ENCODE results near the gene TMEM9.
"Not testable (repeated sequence)": the region's sequence is repeated elsewhere in the genome, so short reads cannot be mapped to it uniquely, and the experiment has no call there.

The TMEM9 gene

GRCh38 chr1:201172999-201173610 lies 18.8 kb upstream of the TMEM9 start:
- peak; percentile 49 for DNase-seq (ENCODE audit: low read depth)

DNA sequence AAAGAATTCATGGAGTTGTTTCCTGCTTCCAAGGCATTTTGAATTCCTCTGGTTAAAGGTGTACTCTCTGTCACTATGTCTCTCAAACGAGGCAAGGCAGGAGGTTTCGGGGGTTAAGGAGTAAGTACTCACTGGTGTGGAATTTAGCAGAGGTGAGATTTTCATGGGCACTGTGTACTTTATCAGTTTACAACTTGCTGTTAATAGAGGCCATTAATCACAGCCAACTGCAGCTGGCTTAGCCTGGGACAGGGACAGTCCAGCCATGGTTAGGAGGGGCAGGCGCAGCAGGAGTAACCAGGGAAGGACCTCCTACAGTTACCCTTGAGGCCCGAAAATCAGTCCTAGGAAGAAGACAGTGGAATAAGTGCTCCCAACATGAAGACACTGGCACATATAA lies 18.1 kb upstream of the TMEM9 start:
- no peak for DNase-seq (ENCODE audit: low read depth)

GRCh38 chr1:201171063-201172036 lies 17.1 kb upstream of the TMEM9 start:
- no peak for DNase-seq (ENCODE audit: low read depth)

GRCh38 chr1:201170533-201171062 lies 16.3 kb upstream of the TMEM9 start:
- peak; percentile 80 for DNase-seq (ENCODE audit: low read depth)

DNA sequence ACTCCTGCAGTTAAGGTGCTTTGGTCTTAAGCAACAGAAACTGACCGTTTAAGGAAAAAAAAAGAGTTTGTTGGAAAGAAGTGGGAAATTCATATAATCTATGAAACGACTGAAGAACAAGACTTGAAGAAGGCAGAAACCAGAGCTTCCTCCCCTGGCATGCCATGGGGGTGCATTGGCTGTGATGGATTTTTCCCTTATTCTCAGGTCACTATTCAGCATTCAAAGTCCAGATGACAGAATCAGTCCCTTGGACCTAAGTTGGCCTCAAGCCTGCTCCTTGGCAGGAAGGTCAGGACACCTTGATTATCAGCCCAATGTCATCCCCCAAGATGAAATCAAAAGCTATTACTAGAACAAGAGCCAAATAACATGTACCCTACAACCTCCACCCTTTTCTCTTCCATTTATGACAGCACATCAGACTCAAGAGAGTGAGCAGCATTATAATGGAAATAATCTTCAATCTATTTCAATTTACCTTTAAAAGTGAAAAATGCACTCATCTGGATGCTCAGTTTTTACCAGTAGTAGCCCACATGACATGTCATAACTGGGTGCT lies 15.8 kb upstream of the TMEM9 start:
- DNase-seq (ENCODE audit: low read depth) = no peak

DNA sequence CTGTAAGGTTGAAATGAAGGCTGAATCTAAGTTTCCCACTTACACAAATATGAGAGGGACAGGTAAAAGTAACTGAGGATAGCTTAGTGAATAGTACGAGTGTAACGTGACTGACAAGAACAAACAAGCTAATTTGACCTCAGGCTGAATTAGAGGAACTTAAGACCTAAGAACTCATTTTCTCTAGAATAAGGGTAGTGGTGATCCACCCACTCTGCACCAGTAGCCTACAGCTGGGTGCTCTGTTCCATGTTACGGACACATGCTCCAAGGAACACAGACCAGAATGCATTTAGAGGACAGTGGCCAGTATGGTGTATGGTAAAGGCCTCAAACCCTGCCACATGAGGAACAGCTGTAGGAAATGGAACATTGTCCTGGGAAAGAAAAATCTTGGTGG lies 14.9 kb upstream of the TMEM9 start:
- DNase-seq (ENCODE audit: low read depth) = no peak

- no peak for DNase-seq (ENCODE audit: low read depth)
Observed at GRCh38 chr1:201167041-201167991, 13.0 kb upstream of the TMEM9 start.

DNA sequence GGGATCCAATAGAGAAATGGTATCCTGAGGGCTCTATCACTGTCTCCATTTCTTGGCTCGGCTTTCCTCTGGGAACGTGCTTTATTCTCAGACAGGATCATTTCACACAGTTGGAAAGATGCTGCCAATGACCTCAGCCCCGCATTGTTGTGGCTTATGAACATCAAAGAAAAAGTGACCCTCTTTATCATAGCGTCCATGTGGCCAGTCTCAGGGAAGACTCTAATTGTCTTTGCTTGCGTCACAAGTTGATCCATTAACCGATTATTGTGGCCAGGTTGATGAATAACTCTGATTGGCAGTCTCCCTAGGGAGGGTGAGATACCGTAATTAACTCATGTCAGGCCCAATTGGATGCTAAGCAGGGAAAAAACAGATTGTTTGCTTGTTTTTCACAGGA lies 10.4 kb upstream of the TMEM9 start:
- no peak for DNase-seq (ENCODE audit: low read depth)

GRCh38 chr1:201163707-201164106 lies 9.4 kb upstream of the TMEM9 start:
- no peak for DNase-seq (ENCODE audit: low read depth)

- DNase-seq (ENCODE audit: low read depth) = not testable (repeated sequence)
Observed at GRCh38 chr1:201163036-201163435, 8.8 kb upstream of the TMEM9 start.

- DNase-seq (ENCODE audit: low read depth) = no peak
Observed at GRCh38 chr1:201157949-201158348, 3.7 kb upstream of the TMEM9 start.

DNA sequence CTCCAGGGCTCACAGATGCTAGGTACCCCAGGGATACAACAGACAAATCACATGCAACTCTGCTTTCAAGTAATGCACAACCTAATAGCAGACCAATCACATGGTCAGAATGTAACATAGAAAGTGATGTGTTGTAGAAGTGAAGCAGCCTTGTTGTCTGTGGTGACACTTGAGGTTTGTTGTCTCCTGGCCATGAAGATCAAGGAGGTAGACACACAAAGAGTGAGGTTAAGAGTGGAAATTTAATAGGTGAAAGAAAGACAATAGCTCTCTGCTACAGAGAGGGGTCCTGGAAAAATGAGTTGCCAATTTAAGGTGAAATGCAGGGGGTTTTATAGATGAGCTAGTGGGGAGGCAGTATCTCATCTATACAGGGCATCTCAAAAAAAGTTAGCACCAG lies 2.5 kb upstream of the TMEM9 start:
- no peak for DNase-seq (ENCODE audit: low read depth)

- DNase-seq (ENCODE audit: low read depth) = no peak
Observed at GRCh38 chr1:201156346-201156745, 2.1 kb upstream of the TMEM9 start.

DNA sequence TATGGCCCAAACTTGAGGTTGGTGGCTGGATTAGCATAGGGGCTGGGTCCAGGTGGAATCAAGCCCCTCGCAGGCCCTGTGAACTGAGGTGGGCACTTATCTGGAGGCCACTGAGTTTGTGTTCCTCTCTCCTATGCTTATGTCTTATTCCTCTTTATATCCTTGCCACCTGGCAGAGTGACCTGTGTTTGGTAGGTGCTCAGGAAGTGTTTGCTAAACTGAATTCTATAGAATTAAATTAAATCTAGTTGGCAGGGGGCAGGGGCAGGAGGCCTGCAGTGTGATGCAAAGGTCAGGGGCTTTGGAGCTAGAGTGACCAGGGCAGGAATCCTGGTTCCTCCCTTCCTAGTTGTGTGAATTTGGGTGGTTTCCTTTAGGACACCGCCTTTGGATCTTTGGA lies 1.1 kb upstream of the TMEM9 start:
- DNase-seq (ENCODE audit: low read depth) = no peak

DNA sequence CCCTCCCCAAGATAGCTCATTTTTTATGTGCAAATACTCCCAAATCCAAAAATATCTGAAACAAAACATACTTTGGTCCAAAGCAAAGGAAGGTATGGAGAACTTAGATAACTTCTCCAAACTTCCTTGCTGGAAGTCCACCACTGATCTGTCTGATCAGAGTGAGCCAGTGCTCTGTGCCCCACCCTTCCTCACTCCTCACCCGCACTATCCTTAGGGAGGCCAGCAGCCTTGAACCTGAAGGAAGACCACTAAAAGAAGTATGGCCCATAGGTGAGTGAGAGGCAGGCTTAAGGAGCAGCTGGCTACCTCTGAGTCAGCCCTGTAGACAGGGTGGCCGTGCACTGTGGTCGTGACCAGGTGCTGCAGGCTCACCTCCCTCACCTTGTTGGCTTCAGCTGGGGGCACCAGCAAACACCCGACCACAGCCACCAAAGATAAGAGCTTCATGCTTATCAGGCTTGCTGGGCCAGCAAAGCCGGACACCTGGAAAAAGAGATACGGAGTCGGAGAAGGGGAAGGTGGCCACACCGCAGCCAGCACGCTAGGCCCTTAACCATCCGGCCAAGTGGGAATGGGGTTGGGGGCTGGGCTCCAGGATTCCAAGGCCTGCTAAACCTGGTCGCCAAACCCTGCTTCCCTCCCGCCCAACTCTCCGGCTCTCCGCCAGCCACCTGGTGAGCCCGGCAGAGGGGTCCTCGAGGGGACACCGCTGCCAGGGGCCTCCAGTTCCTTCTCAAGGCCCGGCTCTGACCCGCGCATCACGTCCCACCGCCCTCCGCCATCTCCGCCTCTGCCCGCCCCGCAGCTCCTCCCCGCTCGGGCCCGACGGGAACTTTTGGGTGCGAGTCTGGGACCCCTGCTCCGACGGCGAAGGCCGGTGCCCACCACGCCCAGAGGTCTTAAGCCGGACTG lies 543 bp downstream of the TMEM9 start:
- DNase-seq (ENCODE audit: low read depth) = no peak

- DNase-seq (ENCODE audit: low read depth) = no peak
Observed at GRCh38 chr1:201149400-201149799, 4.9 kb downstream of the TMEM9 start.

DNA sequence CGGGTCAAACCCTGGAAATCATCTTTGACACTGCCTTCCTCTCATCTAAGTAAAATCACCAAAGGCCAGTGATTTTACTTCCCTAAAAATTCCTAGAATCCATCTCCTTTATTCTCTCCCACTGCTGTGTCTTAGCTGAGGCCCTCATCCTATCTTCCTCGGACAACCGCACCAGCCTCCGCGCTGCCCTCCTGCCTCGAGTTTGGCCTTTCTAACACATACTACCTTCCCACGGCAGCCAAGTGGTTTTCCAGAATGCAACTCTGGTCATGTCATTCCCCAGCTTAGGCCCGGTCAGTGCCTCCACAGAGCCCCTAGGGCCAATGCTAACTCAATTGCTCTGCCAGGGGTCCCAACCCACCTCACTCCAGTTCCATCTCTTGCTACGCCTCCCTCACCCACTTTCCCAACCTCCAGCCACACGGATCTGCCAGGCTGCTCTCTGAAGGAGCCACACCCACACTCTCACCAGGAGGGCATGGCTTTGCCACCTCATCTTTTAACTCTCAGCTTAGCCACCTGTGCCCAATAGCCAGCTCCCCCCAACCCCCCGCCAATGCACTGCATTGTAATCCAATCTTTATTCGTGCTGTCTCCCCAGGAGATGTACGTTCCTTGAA lies 6.8 kb downstream of the TMEM9 start:
- DNase-seq (ENCODE audit: low read depth) = no peak

DNA sequence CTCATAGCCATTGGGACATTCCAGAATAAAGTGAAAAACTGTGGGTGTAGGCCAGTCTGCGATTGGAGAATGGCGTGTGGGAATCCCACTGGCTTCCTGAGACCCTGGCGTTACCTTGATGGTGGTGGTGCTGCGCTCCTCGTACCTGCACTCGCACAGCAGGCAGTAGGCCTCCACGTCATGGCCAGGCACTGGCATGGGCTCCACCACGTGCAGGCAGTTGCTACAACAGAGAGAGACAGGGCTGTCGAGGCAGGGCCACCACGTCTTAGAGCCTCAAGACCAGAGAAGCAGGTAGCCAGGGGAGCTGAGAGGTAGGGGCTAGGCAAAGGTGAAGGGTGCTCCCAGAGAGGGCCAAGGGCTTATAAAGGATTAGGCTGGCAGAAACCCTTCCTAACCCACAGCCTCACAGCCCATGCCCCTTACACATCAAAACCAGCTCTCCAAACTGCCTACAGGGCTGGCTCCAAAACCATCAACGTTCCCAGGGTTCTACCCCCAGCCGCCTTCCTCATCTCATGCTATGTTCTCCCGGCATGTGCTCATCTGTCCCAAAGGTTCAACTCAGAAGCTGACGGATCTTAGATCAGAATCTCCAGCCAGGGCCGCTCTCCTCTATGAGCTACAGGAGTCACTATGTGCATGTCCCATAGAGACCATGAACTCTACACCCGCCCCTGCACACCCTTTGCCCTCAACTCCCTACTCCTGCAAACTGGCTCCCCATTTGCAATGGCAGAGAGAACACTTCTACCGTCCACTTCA lies 7.5 kb downstream of the TMEM9 start:
- DNase-seq (ENCODE audit: low read depth) = no peak

DNA sequence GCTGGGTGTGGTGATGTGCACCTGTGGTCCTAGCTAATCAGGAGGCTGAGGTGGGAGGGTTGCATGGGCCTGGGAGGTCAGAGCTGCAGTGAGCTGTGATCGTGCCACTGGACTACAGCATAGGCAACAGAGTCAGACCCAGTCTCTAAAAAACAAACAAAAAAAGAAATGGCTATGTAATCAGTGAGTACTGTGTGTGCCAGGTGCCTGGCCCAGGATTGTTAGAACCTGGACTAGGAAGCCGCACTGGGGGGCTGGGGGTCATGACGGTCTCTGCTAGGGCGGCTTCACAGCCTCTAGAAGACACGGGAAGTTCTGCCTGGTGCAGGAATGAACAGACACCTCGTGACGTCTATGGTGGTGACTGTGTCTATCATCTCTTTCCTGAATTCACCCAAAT lies 8.5 kb downstream of the TMEM9 start:
- DNase-seq (ENCODE audit: low read depth) = no peak
